IMR-90 (cell line): ENCODE measurements around the gene CCP110. TPM values are rescaled to one million over a fixed set of nuclear protein-coding genes. Genes with fewer than 3 reads are reported as not detected.

Experiments used
- BHLHE40 ChIP-seq: fragments of 150-350 bp; IDR thresholded peaks from 2 replicates; pipeline ENCODE4 v1.6.1; 2016; ENCODE audit warnings: mild to moderate bottlenecking, low read depth, low read length
- RAD21 ChIP-seq: IDR thresholded peaks from 2 replicates; pipeline ENCODE4 v1.6.1; 2012; ENCODE audit warnings: low read length, improper control_type of control experiment
- RCOR1 ChIP-seq: IDR thresholded peaks from 2 replicates; pipeline ENCODE4 v1.6.1; 2012; ENCODE audit warnings: mild to moderate bottlenecking, low read length, improper control_type of control experiment; ENCODE audit not compliant: insufficient replicate concordance
- polyA plus RNA-seq, 3 experiments: library from polyadenylated mRNA; depleted of rRNA; stranded (reverse); fragments of >200 nt; gene quantifications; 2 replicates each; pipeline ENCODE4 v1.2.3, GENCODE V29; 2012; ENCODE audit warnings: low replicate concordance in 1 of 3
- total RNA-seq: library from RNA; depleted of rRNA; stranded (reverse); fragments of >200 nt; gene quantifications from 2 replicates; pipeline ENCODE4 v1.2.3, GENCODE V29; 2012

CCP110 gene
- total and polyA plus RNA-seq, 2 of the 4 experiments (the other 2 are of a cell fraction): 4.7 to 7.7 TPM

DNA sequence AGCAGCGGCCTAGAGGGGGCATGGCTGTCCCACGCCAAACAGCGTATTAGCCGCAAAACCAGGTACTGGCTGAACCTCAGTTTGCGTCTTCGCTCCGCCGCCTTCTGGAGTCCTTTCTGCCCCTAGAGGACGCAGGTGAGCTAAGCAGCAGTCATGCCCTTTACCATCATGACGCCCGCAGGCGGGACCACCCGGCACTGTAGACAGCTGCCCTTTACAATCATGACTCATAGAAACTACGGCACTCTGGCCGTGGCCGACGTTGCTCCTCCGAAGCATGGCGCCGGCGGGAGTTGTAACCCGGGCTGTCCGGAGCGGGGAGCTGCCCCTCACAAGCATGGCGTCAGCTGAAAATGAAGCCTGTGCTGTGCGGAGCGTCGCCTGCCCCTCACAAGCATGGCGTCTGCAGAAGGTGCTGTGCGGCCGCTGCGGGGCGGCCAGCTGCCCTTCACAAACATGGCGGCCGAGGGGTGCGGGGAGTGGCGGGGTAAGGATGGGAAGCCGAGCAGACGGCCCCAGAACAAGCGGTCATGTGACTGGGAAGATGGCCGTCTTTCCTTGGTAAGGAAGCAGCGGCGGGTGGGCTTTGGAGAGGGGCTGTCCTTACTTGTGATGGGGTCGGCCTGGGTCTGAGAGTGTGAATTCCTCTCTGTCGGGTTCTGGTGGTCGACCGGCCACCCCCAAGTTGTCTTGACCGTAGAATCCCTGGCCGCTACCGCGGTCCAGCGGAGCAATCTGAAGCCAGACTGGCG lies 31.6 kb downstream of the CCP110 start, which contains the start of gene VPS35L (continued):
- TF ChIP-seq BHLHE40 (peak; percentile 22), RCOR1 (no peak), RAD21 (peak; percentile 21; the same call in 1 of the 2 replicates)
